HEK293T (cell line): ENCODE measurements around the gene HSPG2.
"Not testable (repeated sequence)": the region's sequence is repeated elsewhere in the genome, so short reads cannot be mapped to it uniquely, and the experiment has no call there.

ENCODE experiments used
- CTCF ChIA-PET: fragments of 350-600 bp; formaldehyde crosslinking; extraction: SDS; loops from one replicate; lab custom pipeline; 2021; ENCODE audit warnings: antibody characterized with exemption, inconsistent platforms; lab: Yijun Ruan, JAX
- POLR2A ChIA-PET: fragments of 350-600 bp; formaldehyde crosslinking; extraction: SDS; loops from one replicate; lab custom pipeline; 2020; ENCODE audit warnings: antibody characterized with exemption, inconsistent platforms; lab: Yijun Ruan, JAX
- DNase-seq: peaks from one replicate; pipeline ENCODE4 v3.0.0; 2012; ENCODE audit warnings: mixed read lengths; ENCODE audit errors: extremely low spot score
- ARNT ChIP-seq: fragments of 450-650 bp; IDR thresholded peaks from 2 replicates; pipeline ENCODE4 v1.6.1; 2017; ENCODE audit warnings: mild to moderate bottlenecking
- BHLHE40 ChIP-seq: fragments of 450-650 bp; IDR thresholded peaks from 2 replicates; pipeline ENCODE4 v1.6.1; 2016; ENCODE audit warnings: mild to moderate bottlenecking, moderate library complexity, borderline replicate concordance
- CTBP1 ChIP-seq: fragments of 450-650 bp; IDR thresholded peaks from 2 replicates; pipeline ENCODE4 v1.6.1; 2016; ENCODE audit warnings: borderline replicate concordance
- ELF4 ChIP-seq: fragments of 450-650 bp; IDR thresholded peaks from 2 replicates; pipeline ENCODE4 v1.6.1; 2017; ENCODE audit warnings: antibody characterized with exemption
- FOXA1 ChIP-seq: fragments of 450-650 bp; IDR thresholded peaks from 2 replicates; pipeline ENCODE4 v1.6.1; 2016; ENCODE audit warnings: mild to moderate bottlenecking
- FOXK2 ChIP-seq: fragments of 450-650 bp; IDR thresholded peaks from 2 replicates; pipeline ENCODE4 v1.6.1; 2016; ENCODE audit warnings: mild to moderate bottlenecking
- FOXM1 ChIP-seq: fragments of 450-650 bp; IDR thresholded peaks from 2 replicates; pipeline ENCODE4 v1.6.1; 2017; ENCODE audit warnings: mild to moderate bottlenecking, borderline replicate concordance
- HDGF ChIP-seq: fragments of 450-650 bp; IDR thresholded peaks from 2 replicates; pipeline ENCODE4 v1.6.1; 2017; ENCODE audit warnings: antibody characterized with exemption, borderline replicate concordance
- L3MBTL2 ChIP-seq: fragments of 450-650 bp; conservative IDR thresholded peaks from 2 replicates; pipeline ENCODE4 v1.6.1; 2016; ENCODE audit warnings: mild to moderate bottlenecking
- LEF1 ChIP-seq: fragments of 450-650 bp; IDR thresholded peaks from 2 replicates; pipeline ENCODE4 v1.6.1; 2017; ENCODE audit warnings: mild to moderate bottlenecking, borderline replicate concordance
- NFRKB ChIP-seq: fragments of 450-650 bp; IDR thresholded peaks from 2 replicates; pipeline ENCODE4 v1.6.1; 2016; ENCODE audit warnings: mild to moderate bottlenecking, moderate library complexity
- SP1 ChIP-seq: fragments of 450-650 bp; IDR thresholded peaks from 2 replicates; pipeline ENCODE4 v1.6.1; 2017
- SUZ12 ChIP-seq: fragments of 450-650 bp; IDR thresholded peaks from 2 replicates; pipeline ENCODE4 v1.6.1; 2016; ENCODE audit warnings: mild to moderate bottlenecking
- TARDBP ChIP-seq: fragments of 450-650 bp; IDR thresholded peaks from 2 replicates; pipeline ENCODE4 v1.6.1; 2016
- ZNF384 ChIP-seq: fragments of 450-650 bp; IDR thresholded peaks from 2 replicates; pipeline ENCODE4 v1.6.1; 2016
- TF ChIP-seq, protein P1 (sequence below): fragments of 450-650 bp; IDR thresholded peaks from 2 replicates; pipeline ENCODE4 v1.6.1; 2016

HSPG2 gene

DNA sequence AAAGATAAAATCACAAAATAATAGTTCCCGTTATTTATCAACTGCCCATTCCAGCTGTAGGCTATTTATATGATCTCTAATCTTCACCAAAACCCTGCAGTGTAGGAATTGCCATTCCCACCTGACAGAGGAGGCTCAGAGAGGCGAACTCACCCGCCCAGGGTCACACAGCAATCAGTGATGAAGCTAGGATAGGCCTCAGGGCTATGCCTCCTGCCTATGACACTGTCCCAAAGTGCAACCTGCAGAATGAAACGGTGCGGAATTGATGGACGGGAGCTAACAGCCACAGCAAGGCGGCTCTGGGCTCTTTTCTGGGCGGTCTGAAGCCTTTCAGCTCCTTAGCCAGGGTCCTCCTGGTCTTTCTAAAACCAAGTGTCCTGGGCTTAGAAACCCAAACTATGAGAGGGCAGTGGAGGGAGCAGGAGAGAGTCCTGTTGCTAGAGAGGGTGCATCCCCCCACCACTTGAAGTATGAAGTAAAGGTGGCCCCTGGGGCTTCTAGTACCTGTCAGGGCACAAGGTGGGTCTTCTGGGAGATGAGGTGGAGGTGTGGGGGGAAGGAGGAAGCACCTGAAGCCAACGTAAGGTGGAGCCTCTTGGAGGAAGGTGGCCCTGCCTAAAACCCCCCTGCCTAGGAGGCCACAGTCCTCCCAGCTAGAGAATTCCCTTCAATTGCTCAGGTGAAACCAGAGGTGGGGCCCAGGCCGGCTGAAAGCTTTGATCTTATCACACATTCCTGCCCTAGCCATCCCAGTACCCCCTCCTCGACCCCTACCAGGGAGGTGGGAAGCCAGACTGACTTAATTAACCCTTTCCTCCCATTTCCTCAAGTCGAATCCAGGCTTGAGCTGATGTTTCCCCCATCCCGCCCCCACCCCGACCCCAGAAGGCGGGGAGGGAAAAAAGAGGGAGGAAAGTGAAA lies 14.8 kb downstream of the HSPG2 start:
- no peak for DNase-seq
- TF ChIP-seq BHLHE40: no peak
- no peak for TF ChIP-seq ELF4
- TF ChIP-seq SP1: no peak
- TF ChIP-seq CTBP1: no peak
- TF ChIP-seq FOXM1: no peak
- TF ChIP-seq, protein P1, sequence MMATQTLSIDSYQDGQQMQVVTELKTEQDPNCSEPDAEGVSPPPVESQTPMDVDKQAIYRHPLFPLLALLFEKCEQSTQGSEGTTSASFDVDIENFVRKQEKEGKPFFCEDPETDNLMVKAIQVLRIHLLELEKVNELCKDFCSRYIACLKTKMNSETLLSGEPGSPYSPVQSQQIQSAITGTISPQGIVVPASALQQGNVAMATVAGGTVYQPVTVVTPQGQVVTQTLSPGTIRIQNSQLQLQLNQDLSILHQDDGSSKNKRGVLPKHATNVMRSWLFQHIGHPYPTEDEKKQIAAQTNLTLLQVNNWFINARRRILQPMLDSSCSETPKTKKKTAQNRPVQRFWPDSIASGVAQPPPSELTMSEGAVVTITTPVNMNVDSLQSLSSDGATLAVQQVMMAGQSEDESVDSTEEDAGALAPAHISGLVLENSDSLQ: no peak
- no peak for TF ChIP-seq ARNT
- no peak for TF ChIP-seq ZNF384
- TF ChIP-seq TARDBP: no peak
- no peak for TF ChIP-seq NFRKB
- TF ChIP-seq L3MBTL2: no peak
- TF ChIP-seq FOXK2: no peak
- TF ChIP-seq SUZ12: no peak
- TF ChIP-seq LEF1: no peak
- no peak for TF ChIP-seq HDGF
- TF ChIP-seq FOXA1: no peak
- POLR2A ChIA-PET: no interaction called here
- CTCF ChIA-PET: no interaction called here

DNA sequence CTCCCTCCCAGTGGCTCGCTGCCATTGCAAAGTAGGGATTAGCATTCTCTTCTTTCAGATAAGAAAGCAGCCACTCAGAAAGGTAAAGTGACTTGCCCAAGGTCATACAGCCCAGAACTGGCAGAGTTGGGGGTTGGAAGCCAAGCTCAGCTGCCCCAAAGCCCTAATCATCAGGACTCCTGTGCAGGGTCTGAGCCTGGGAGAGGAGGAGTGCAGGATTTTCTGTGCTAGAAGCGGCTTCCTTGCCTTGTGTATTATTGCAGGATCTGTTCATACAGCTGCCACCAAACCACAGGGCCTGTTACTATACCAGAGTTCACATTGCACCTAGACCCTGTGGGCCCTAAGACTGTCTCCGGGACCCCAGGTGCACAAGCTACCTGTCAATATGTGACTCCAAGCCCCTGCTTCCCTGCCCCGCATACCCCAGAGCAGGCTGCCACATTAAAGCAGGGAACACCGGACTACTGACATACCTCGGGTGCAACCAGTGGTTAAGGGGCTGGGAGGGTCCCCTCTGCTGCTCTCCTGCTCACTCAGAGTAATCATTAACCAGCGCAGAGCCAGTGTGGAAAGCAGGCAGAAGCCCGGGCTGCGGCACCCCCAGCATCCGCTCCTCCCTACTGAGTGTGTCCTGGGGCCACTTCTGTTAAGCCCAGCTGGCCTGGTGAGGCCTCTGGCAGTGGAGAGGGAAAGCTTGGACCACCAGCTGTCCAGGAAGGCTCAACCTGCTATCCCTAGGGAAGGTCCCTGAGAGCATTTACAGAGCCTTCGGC lies 15.8 kb downstream of the HSPG2 start:
- TF ChIP-seq SUZ12 (no peak), FOXA1 (no peak), L3MBTL2 (no peak), ELF4 (no peak), BHLHE40 (no peak), ARNT (no peak), TARDBP (no peak), FOXK2 (no peak), HDGF (no peak), LEF1 (no peak), NFRKB (no peak), ZNF384 (no peak), FOXM1 (no peak), SP1 (no peak), CTBP1 (no peak)
- TF ChIP-seq, protein P1: no peak
- ChIA-PET CTCF (no interaction called here), POLR2A (no interaction called here)
- no peak for DNase-seq

- no peak for DNase-seq
- TF ChIP-seq L3MBTL2 (no peak), ZNF384 (no peak)
- ChIA-PET CTCF (no interaction called here), POLR2A (no interaction called here)
Measured at GRCh38 chr1:21919520-21919919, 17.6 kb downstream of the HSPG2 start.

GRCh38 chr1:21917239-21917631 lies 19.9 kb downstream of the HSPG2 start:
- POLR2A ChIA-PET: not testable (repeated sequence)
- CTCF ChIA-PET: interaction anchor here (0.6 kb wide), 2 partner anchors 8 to 206 kb away, joined by 4 read pairs; no protein-coding TSS in a partner anchor

DNA sequence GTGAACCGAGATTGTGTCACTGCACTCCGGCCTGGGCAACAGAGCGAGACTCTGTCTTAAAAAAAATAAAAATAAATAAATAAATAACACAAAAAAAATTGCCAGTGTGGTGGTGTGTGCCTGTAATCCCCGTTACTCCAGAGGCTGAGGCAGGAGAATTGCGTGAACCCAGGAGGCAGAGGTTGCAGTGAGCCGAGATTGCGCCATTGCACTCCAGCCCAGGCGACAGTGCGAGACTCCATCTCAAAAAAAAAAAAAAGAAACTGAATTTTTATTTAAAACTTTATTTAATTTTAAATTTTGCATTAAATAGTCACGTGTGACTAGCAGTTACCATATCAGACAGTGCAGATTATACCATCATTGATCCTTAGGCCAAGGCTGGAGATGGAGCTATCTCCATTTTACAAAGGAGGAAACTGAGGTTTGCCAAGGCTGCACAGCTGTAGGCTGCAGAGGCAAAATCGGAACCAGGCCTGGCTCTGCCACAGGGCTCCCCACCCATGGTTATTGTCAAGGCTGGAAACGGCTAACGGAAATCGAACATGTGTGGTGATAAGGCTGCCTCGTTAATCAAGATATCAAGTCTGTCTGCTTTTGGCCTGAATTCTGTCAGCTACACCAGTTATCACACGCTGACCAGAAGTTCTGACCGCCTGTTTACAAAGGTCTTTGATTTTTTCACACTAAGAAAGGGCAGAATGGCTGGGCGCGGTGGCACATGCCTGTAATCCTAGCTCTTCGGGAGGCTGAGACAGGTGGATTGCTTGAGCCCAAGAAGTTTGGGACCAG lies 20.5 kb downstream of the HSPG2 start:
- CTCF ChIA-PET: no interaction called here
- POLR2A ChIA-PET: no interaction called here
- TF ChIP-seq TARDBP (no peak), SUZ12 (no peak), NFRKB (no peak), FOXA1 (no peak), FOXK2 (no peak), ARNT (no peak), LEF1 (no peak), SP1 (no peak), FOXM1 (no peak), BHLHE40 (no peak), ELF4 (no peak), ZNF384 (no peak), L3MBTL2 (no peak), CTBP1 (no peak), HDGF (no peak)
- TF ChIP-seq, protein P1: no peak
- no peak for DNase-seq

More at GRCh38 chr1:21917239-21917631, 19.9 kb downstream of the HSPG2 start:
- DNase-seq: not testable (repeated sequence)
